IMR-90 (cell line): ENCODE data around the gene PTPN5. TPM values are rescaled to one million over a fixed set of nuclear protein-coding genes. Genes with fewer than 3 reads are reported as not detected.

Experiments
- ATAC-seq: fragments of 200-7000 bp; cut with Tn5 transposase; 2 replicates; pipeline ENCODE4 v1.9.1; 2020; ENCODE audit warnings: low read depth, mild to moderate bottlenecking, moderate library complexity
- BruUV-seq: library from RNA; stranded (reverse); fragments of 400-500 nt; replicated peaks from 2 replicates; lab custom pipeline; 2021; lab: Mats Ljungman, UMichigan
- CTCF ChIA-PET: fragments of 300-600 bp; formaldehyde crosslinking; extraction: SDS; loops from one replicate; lab custom pipeline; 2021; ENCODE audit warnings: antibody characterized with exemption; lab: Yijun Ruan, JAX
- POLR2A ChIA-PET: fragments of 300-600 bp; sonication (Branson Sonifier 250); formaldehyde crosslinking; loops from one replicate; lab custom pipeline; 2022; ENCODE audit warnings: antibody characterized with exemption; ENCODE audit not compliant: unreplicated experiment; lab: Charles Lee
- DNase-seq: peaks from one replicate; pipeline ENCODE4 v3.0.0; 2013
- H2AFZ ChIP-seq: replicated peaks from 2 replicates; pipeline ENCODE3; 2013; ENCODE audit warnings: low read length, mild to moderate bottlenecking; ENCODE audit not compliant: poor library complexity
- H2AK5ac ChIP-seq: 2 replicates; pipeline ENCODE4 v1.6.1; 2013; ENCODE audit warnings: low read depth, low read length, inconsistent platforms
- H2AK9ac ChIP-seq: replicated peaks from 2 replicates; pipeline ENCODE3; 2013; ENCODE audit warnings: mild to moderate bottlenecking, low read depth, low read length, moderate library complexity; ENCODE audit not compliant: poor library complexity
- H2BK120ac ChIP-seq: 2 replicates; pipeline ENCODE4 v1.6.1; 2013; ENCODE audit warnings: low read depth, low read length, inconsistent platforms
- H2BK15ac ChIP-seq: 3 replicates; pipeline ENCODE4 v1.6.1; 2013; ENCODE audit warnings: low read depth, low read length, inconsistent platforms
- H2BK20ac ChIP-seq: 2 replicates; pipeline ENCODE4 v1.6.1; 2013; ENCODE audit warnings: low read depth, mild to moderate bottlenecking, inconsistent platforms, low read length, moderate library complexity
- H2BK5ac ChIP-seq: 2 replicates; pipeline ENCODE4 v1.6.1; 2013; ENCODE audit warnings: mild to moderate bottlenecking, low read depth, low read length, inconsistent platforms; ENCODE audit not compliant: poor library complexity, severe bottlenecking
- H3K14ac ChIP-seq: replicated peaks from 2 replicates; pipeline ENCODE4 v1.6.1; 2013; ENCODE audit warnings: low read depth, low read length, inconsistent platforms
- H3K18ac ChIP-seq: 2 replicates; pipeline ENCODE4 v1.6.1; 2013; ENCODE audit warnings: low read depth, low read length, control low read depth
- H3K23ac ChIP-seq: 2 replicates; pipeline ENCODE4 v1.6.1; 2013; ENCODE audit warnings: low read depth, low read length, inconsistent platforms
- H3K27ac ChIP-seq: 2 replicates; pipeline ENCODE4 v1.5.1; 2013; ENCODE audit warnings: mild to moderate bottlenecking, control low read depth, low read length; ENCODE audit not compliant: insufficient read depth
- H3K27me3 ChIP-seq: 2 replicates; pipeline ENCODE4 v1.6.1; 2013; ENCODE audit warnings: low read length; ENCODE audit not compliant: control insufficient read depth, insufficient read depth
- H3K36me3 ChIP-seq: 2 replicates; pipeline ENCODE4 v1.6.1; 2013; ENCODE audit warnings: low read length, mixed read lengths; ENCODE audit not compliant: control insufficient read depth, insufficient read depth
- H3K4ac ChIP-seq: 2 replicates; pipeline ENCODE4 v1.6.1; 2013; ENCODE audit warnings: low read depth, low read length, inconsistent platforms
- H3K4me1 ChIP-seq: 2 replicates; pipeline ENCODE4 v1.6.1; 2013; ENCODE audit warnings: low read length, mixed read lengths; ENCODE audit not compliant: control insufficient read depth, insufficient read depth
- H3K4me2 ChIP-seq: 2 replicates; pipeline ENCODE4 v1.6.1; 2013; ENCODE audit warnings: low read depth, mild to moderate bottlenecking, control low read depth, low read length, moderate library complexity
- H3K4me3 ChIP-seq: 2 replicates; pipeline ENCODE4 v1.5.1; 2013; ENCODE audit warnings: low read depth, mild to moderate bottlenecking, control low read depth, low read length, moderate library complexity; ENCODE audit not compliant: insufficient read depth
- H3K56ac ChIP-seq: 2 replicates; pipeline ENCODE4 v1.6.1; 2013; ENCODE audit warnings: low read length, inconsistent platforms; ENCODE audit not compliant: insufficient read depth; ENCODE audit errors: extremely low read depth
- H3K79me1 ChIP-seq, 2 experiments: 2 replicates each; pipeline ENCODE4 v1.6.1; 2013; ENCODE audit warnings: low read length in 2 of 2, inconsistent platforms in 1 of 2, low read depth in 1 of 2
- H3K9ac ChIP-seq: 2 replicates; pipeline ENCODE4 v1.6.1; 2013; ENCODE audit warnings: low read depth, low read length, control low read depth
- H3K9me1 ChIP-seq: 2 replicates; pipeline ENCODE4 v1.6.1; 2013; ENCODE audit warnings: low read length, inconsistent platforms; ENCODE audit not compliant: insufficient read depth
- H3K9me3 ChIP-seq: 2 replicates; pipeline ENCODE4 v1.6.1; 2013; ENCODE audit warnings: low read length; ENCODE audit not compliant: control insufficient read depth, insufficient read depth
- H4K20me1 ChIP-seq: 2 replicates; pipeline ENCODE4 v1.6.1; 2013; ENCODE audit warnings: low read length, inconsistent platforms; ENCODE audit not compliant: insufficient read depth
- H4K5ac ChIP-seq: 2 replicates; pipeline ENCODE4 v1.6.1; 2013; ENCODE audit warnings: mild to moderate bottlenecking, low read depth, low read length, control low read depth
- H4K8ac ChIP-seq, 2 experiments: 2 replicates each; pipeline ENCODE4 v1.6.1; 2013; ENCODE audit warnings: low read depth in 2 of 2, low read length in 2 of 2, control low read depth in 1 of 2, inconsistent platforms in 1 of 2
- H4K91ac ChIP-seq: 2 replicates; pipeline ENCODE4 v1.6.1; 2013; ENCODE audit warnings: low read depth, low read length, inconsistent platforms; ENCODE audit not compliant: insufficient read depth
- CTCF ChIP-seq: conservative IDR thresholded peaks from 2 replicates; pipeline ENCODE4 v1.5.1; 2012; ENCODE audit warnings: mild to moderate bottlenecking, low read depth, low read length, improper control_type of control experiment
- FOS ChIP-seq: fragments of 150-350 bp; IDR thresholded peaks from 2 replicates; pipeline ENCODE4 v1.6.1; 2016; ENCODE audit warnings: low read depth, low read length
- RAD21 ChIP-seq: IDR thresholded peaks from 2 replicates; pipeline ENCODE4 v1.6.1; 2012; ENCODE audit warnings: low read length, improper control_type of control experiment
- SMC3 ChIP-seq: fragments of 150-350 bp; IDR thresholded peaks from 2 replicates; pipeline ENCODE4 v1.6.1; 2016; ENCODE audit warnings: low read depth, mild to moderate bottlenecking, antibody characterized with exemption, low read length, moderate library complexity
- WGBS, 2 experiments: methylation state at CpG; one replicate each; pipeline versions ENCODE4 v1.1.5 to v1.1.7; 2013; ENCODE audit warnings: missing lambda C conversion rate in 2 of 2; ENCODE audit not compliant: insufficient read length in 1 of 2; ENCODE audit errors: extremely low coverage in 2 of 2; 5-methylcytosine and 5-hydroxymethylcytosine counted together
- dilution Hi-C: fragments of 300-500 bp; cut with HindIII; formaldehyde crosslinking; loops from one replicate; pipeline ENCODE4 v1.14.3; 2018; ENCODE audit warnings: low sequenced_read_pairs; ENCODE audit not compliant: unreplicated experiment
- in situ Hi-C: fragments of 300-500 bp; cut with MboI; formaldehyde crosslinking; loops from 3 replicates; pipeline ENCODE4 v1.14.3; 2019; ENCODE audit warnings: low sequenced_read_pairs, inconsistent platforms, mixed read lengths
- intact Hi-C: fragments of 100-400 bp; cut with micrococcal nuclease; formaldehyde crosslinking; loops from 2 replicates; pipeline ENCODE4 v1.10.0; 2022
- polyA plus RNA-seq, 3 experiments: library from polyadenylated mRNA; depleted of rRNA; stranded (reverse); fragments of >200 nt; gene quantifications; 2 replicates each; pipeline ENCODE4 v1.2.3, GENCODE V29; 2012; ENCODE audit warnings: low replicate concordance in 1 of 3
- total RNA-seq: library from RNA; depleted of rRNA; stranded (reverse); fragments of >200 nt; gene quantifications from 2 replicates; pipeline ENCODE4 v1.2.3, GENCODE V29; 2012

Gene PTPN5
- total and polyA plus RNA-seq, 2 of the 4 experiments (the other 2 are of a cell fraction): not detected

- H4K8ac ChIP-seq: no peak overlapping the region
- BruUV-seq: no TSS peak
- H2BK5ac ChIP-seq: no peak overlapping the region
- H3K9me3 ChIP-seq: no peaks in the 10 kb centered on the region
- H3K14ac ChIP-seq: no peak overlapping the region
- in situ Hi-C loops (no loop called here), intact Hi-C loops (loop anchor here (1.0 kb wide), 1 partner anchor 27 kb away; no protein-coding TSS in a partner anchor), dilution Hi-C loops (no loop called here)
- no peak overlapping the region for H2AK5ac ChIP-seq
- 43% methylated on average over 6 of the region's 16 CpGs; no CpG with 5 or more reads in 1 of the 2 experiments for WGBS, 2 experiments
- H2BK20ac ChIP-seq: no peak overlapping the region
- no peaks in the 10 kb centered on the region for H3K79me1 ChIP-seq
- no peak overlapping the region for H2BK15ac ChIP-seq
- no peaks in the 10 kb centered on the region for H4K20me1 ChIP-seq
- H2AFZ ChIP-seq: no peak overlapping the region
- no peak overlapping the region for H3K18ac ChIP-seq
- H3K27me3 ChIP-seq: peaks cover 34% of the 10 kb centered on the region
- H3K36me3 ChIP-seq: no peaks in the 10 kb centered on the region
- H3K56ac ChIP-seq: no peak overlapping the region
- no peak overlapping the region for H3K23ac ChIP-seq
- DNase-seq (peak; percentile 31), ATAC-seq (peak; percentile 66)
- ChIA-PET POLR2A (no interaction called here), CTCF (interaction anchor here (0.5 to 0.7 kb wide), 2 partner anchors 20 to 40 kb away, joined by 3 read pairs; no protein-coding TSS in a partner anchor)
- H4K5ac ChIP-seq: no peak overlapping the region
- H2AK9ac ChIP-seq: no peak overlapping the region
- no peak overlapping the region for H3K27ac ChIP-seq
- H2BK120ac ChIP-seq: no peak overlapping the region
- no peak overlapping the region for H3K9ac ChIP-seq
- H3K9me1 ChIP-seq: no peaks in the 10 kb centered on the region
- no peak overlapping the region for H3K4me2 ChIP-seq
- H4K91ac ChIP-seq: no peak overlapping the region
- no peak overlapping the region for H3K4ac ChIP-seq
- no peaks in the 10 kb centered on the region for H3K4me1 ChIP-seq
- H3K4me3 ChIP-seq: no peak overlapping the region
- TF ChIP-seq FOS: no peak
- peak; percentile 45 for TF ChIP-seq RAD21
- TF ChIP-seq SMC3: no peak
- TF ChIP-seq CTCF: peak; percentile 54
These were observed 15.9 kb downstream of the PTPN5 start for GRCh38 chr11:18775492-18776292.
